ENCODE results near the gene ZNF511.

ZNF511 gene

DNA sequence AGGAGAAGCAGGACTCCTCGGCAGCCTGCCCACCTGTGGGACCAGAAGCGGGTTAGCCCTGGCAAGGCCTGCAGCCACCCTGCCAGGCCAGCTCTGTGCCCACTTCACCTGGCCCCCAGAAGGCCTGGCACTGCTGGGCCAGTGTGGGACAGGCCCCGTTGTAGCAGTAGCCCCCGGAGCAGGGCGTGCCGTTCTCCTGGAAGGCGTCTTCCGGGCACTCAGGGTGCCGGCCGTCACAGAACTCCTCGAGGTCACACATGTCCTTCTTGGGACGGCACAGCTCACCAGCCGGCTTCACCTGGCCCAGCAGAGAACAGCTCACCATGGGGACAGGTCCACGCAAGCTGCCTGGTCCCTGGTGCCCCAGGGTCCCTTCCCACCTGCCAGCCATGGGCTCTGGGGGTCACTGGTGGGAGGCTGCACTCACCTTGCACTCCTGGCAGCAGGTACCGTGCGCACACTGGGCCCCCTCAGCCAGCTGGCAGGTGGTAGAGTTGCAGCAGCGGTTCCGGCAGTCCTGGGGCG lies 37.9 kb upstream of the ZNF511 start:
- Mint-ChIP-seq H3K36me3 (peaks cover 24% of the 10 kb centered on the region), H3K27ac (no peak overlapping the region), H3K9me3 (no peaks in the 10 kb centered on the region), H3K4me1 (peaks cover 16% of the 10 kb centered on the region), H3K27me3 (no peaks in the 10 kb centered on the region), H3K4me3 (no peak overlapping the region)
- no peak for ATAC-seq

DNA sequence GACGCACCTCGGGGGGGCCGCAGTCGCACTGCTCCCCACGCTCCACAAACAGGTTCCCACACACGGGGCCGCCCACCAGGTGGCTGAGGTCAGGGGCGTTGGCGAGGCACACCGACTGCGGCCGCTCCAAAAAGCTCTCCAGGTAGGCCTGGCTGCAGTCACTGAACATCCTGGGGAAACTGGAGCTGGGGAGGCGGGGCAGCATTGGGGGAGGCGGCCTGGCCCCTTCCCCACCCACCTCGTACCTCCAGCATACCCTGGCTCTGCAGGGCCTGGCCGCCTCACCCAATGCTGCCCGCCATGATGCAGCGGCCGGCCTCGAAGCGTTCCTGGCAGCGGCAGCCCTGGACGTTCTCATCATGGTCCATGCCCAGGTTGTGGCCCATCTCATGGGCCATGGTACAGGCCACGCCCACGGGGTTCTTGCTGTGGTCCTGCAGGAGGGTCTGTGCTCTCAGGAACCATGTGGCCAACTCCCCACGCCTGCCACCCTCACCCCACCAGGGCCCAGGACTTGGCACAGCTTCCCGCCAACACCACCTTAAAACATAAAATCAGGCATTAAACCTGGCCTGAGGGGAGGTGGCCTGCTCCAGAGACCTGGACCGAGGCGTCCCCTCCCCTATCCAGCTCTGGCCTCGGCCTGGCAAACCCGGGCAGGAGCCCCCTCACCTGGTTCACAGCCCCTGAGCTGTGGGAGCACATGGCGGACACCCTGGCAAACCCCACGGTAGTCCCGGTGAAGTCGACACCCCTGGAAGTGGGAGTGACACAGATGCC lies 37.0 kb upstream of the ZNF511 start:
- Mint-ChIP-seq H3K27ac (no peak overlapping the region), H3K27me3 (no peaks in the 10 kb centered on the region), H3K36me3 (peaks cover 22% of the 10 kb centered on the region), H3K4me1 (peaks cover 20% of the 10 kb centered on the region), H3K9me3 (no peaks in the 10 kb centered on the region), H3K4me3 (no peak overlapping the region)
- ATAC-seq: no peak

DNA sequence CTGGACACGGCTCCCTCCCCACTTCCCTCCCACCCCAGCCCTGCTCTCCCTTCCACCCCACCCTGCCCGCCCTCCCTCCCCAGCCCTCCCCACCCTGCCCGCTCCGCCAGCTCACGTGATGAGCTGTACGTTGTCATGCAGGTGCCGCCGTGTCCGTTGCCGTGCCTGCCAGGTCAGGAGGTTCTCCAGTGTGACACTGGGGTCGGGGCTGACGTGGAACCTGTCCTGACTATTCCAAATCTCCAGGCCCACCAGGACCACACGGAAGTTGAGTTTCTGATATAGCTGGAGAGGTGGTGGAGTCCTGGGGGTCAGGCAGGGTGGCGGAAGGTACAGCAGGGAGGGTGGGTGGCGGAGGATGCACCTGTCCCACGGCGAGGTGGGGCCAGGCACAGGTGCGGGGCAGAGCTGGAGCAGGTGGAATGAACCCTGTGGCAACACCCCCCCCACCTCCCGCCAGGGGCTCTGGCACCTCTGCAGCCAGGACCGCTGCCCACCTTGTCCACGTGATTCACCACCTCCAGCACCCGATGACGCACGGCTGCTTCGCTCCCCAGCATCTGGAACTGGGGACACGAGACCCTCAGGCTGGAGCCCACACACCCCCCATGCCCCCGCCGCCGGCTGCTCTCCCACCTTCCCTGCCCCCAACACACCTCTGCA lies 36.3 kb upstream of the ZNF511 start:
- peaks cover 22% of the 10 kb centered on the region for H3K36me3 Mint-ChIP-seq
- no peak for ATAC-seq
- no peaks in the 10 kb centered on the region for H3K9me3 Mint-ChIP-seq
- H3K4me3 Mint-ChIP-seq: no peak overlapping the region
- H3K4me1 Mint-ChIP-seq: peaks cover 27% of the 10 kb centered on the region
- no peak overlapping the region for H3K27ac Mint-ChIP-seq
- no peaks in the 10 kb centered on the region for H3K27me3 Mint-ChIP-seq

DNA sequence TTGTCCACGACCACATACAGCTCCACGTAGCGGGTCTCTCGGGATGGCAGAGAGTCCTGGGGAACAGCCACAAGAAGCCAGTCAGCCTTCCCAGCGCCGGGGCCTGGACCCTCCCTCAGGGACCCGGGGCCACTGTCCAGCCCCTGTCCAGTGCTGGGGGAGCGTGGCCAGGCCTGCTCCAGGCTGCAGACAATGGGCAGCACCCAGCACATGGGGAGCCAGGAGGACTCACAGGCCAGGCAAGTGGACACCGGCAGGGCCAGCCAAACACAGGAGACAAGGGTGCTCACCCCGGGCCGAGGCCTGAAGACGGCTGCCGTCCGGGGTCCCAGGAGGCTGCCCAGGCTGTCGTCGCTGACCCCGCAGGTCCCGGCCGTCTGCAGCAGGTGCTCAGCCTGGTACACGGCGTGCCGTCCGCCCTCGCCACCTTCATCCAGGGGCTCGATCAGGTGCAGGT lies 35.7 kb upstream of the ZNF511 start:
- H3K4me1 Mint-ChIP-seq: peaks cover 33% of the 10 kb centered on the region
- no peak for ATAC-seq
- no peak overlapping the region for H3K4me3 Mint-ChIP-seq
- H3K27ac Mint-ChIP-seq: no peak overlapping the region
- no peaks in the 10 kb centered on the region for H3K9me3 Mint-ChIP-seq
- H3K27me3 Mint-ChIP-seq: no peaks in the 10 kb centered on the region
- peaks cover 22% of the 10 kb centered on the region for H3K36me3 Mint-ChIP-seq

DNA sequence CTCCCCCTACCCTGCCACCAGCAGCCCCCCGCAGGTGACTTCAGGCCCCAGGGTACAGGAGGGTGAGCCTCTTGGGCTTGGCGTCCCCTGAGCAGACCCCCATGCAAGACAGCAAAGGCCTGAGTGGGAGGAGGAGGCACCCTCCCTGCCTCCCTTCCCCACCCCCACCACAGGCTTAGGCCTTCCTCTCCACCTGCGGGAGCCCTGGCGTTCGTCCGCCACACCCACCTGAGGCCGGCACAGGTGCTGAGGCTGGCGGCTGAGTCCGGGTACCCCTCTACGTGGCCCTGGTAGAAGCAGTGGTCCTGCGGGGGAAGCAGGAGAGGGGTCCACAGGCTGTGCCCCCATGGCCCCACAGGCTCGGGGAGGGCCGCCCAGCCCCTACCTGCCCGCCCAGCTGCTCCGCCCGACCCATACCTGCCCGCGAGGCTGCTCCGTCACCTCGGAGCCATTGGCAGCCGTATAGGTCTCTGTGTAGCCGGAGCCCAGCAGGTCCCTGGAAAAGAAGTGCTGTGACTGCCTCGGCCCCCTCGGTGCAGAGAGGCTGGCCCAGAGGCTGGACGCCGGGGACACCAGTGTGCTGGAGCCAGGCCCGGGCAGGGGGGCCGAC lies 35.1 kb upstream of the ZNF511 start:
- H3K4me3 Mint-ChIP-seq: no peak overlapping the region
- peaks cover 40% of the 10 kb centered on the region for H3K4me1 Mint-ChIP-seq
- H3K9me3 Mint-ChIP-seq: no peaks in the 10 kb centered on the region
- peaks cover 22% of the 10 kb centered on the region for H3K36me3 Mint-ChIP-seq
- H3K27me3 Mint-ChIP-seq: no peaks in the 10 kb centered on the region
- no peak for ATAC-seq
- H3K27ac Mint-ChIP-seq: no peak overlapping the region

DNA sequence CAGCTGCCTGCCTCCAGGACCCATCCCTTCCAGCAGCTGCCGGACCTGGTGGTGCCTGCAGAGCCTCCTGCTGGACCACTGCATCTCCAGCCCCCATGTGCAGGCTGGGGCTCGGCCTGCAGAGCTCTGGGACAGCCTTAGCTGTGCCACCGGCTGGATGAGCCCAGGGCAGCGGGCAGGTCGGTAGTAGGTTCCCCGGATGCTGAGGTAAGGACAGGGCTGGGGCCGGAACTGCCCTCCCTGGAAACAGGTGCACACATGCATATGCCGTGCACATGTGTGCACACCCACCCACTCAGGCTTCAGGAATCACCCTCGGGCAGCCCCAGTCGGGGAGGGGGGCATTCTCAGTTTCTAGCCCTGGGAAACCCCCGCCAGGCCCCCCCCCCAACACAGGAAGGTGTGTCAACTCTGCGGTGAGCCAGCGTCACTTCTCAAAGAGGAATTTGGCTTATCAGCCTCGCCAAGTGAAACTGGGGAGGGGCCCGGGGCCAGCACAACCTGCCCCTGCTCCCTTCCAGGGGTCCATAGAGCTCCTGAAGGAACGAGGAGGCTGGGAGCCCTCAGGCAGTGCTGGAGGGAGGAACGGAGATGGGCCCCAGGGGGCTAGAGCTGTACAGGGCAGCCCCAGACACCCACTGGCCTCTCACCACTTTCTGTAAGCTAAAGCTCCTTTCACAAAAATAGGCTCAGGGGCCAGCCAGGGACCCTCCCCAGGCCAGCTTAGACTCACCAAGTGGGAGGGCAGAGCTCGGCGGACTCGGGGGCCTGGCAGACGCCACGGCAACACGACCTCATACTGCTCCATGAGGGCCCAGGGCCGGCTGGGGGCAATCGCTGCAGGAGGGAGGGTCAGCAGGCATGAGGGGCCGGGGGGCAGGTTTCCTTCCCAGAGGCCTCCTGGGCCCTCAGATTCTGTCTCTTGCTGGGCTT lies 33.7 kb upstream of the ZNF511 start:
- Mint-ChIP-seq H3K27ac (peak overlapping the region; percentile 80), H3K27me3 (no peaks in the 10 kb centered on the region), H3K4me3 (peak overlapping the region; percentile 86), H3K9me3 (no peaks in the 10 kb centered on the region), H3K36me3 (peaks cover 19% of the 10 kb centered on the region), H3K4me1 (peaks cover 51% of the 10 kb centered on the region)
- peak; percentile 78 for ATAC-seq

DNA sequence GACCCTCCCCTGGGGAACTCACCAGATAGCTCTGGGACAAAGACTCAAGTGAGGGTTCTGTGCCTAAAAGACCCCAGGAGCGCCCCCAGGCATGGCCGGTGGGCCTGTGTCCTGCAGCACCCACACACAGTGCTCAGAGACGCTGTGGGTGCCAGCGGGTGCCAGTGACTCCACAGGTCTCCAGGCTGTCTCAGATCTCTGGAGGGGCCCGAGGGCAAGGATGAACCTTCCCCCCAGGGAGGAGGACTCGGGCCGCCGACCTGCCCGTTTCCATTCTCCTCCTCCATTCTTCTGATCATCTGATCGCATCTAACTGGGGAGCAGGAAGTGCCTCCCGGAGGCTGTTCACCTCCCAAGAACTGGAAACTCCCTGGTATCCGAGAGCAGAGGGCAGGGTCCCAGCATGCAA lies 33.0 kb upstream of the ZNF511 start:
- ATAC-seq: peak; percentile 58
- peak overlapping the region; percentile 80 for H3K27ac Mint-ChIP-seq
- peak overlapping the region; percentile 86 for H3K4me3 Mint-ChIP-seq
- H3K36me3 Mint-ChIP-seq: peaks cover 17% of the 10 kb centered on the region
- H3K4me1 Mint-ChIP-seq: peaks cover 55% of the 10 kb centered on the region
- no peaks in the 10 kb centered on the region for H3K27me3 Mint-ChIP-seq
- no peaks in the 10 kb centered on the region for H3K9me3 Mint-ChIP-seq

DNA sequence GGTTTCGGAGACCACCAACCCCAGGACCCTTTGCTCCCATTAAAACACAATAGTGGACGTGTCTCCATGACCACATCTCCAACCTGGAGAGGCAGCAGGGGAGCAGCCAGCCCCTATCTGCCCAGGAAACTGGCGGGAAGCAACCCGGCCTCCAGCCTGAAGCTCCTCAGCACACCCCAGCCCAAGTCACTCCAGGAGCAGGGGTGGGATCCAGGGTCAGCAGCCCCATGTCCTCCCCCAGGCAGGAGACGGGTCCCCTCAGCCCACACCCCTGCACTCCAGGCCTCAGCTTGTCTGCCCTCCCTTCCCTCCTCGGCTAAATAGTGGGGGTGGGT lies 32.6 kb upstream of the ZNF511 start:
- H3K27me3 Mint-ChIP-seq: no peaks in the 10 kb centered on the region
- peak overlapping the region; percentile 80 for H3K27ac Mint-ChIP-seq
- peaks cover 55% of the 10 kb centered on the region for H3K4me1 Mint-ChIP-seq
- ATAC-seq: no peak
- peak overlapping the region; percentile 86 for H3K4me3 Mint-ChIP-seq
- no peaks in the 10 kb centered on the region for H3K9me3 Mint-ChIP-seq
- peaks cover 16% of the 10 kb centered on the region for H3K36me3 Mint-ChIP-seq

DNA sequence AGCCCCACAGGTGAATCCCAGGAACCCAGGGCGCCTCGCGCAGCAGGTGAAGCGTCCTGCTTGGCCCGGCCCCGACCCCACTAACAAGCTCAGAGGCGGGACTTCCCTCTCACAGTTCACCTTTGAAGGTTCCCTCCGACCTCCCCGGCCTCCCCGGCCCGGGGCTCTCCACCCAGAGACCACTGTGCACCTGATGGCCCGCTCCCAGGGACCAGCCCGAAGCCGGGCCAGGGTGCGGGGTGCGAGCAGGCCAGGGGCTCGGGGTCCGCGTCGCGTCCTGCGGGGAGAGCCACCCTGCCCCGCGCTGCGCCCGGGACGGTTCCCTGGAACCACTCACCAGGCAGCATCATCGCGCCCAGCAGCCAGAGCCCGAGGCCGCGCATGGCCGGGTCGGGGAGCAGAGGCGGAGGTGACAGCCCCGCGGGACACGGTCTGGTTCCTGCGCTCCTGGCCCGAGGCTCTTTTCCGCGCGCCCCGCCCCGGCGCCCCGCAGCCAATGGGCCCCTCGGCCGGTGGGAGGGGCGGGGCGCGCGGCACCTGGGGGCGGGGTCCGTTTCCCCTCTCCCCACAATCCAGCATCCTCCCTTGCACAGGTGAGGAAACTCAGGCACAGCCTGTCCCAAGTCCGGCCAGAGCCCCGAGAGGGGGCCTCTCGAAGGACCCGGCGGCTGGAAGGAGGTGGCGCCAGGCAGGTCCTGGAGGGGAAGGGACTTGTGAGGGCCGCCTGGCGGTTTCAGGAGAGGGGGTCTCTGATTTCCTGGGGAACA lies 32.1 kb upstream of the ZNF511 start, which contains the start of gene ADAM8:
ADAM8 (minus strand) TSS at position 434 of the 767 bp plus-strand sequence; CDS start at position 383, 51 bp downstream.
- peak; percentile 71 for ATAC-seq
- H3K4me3 Mint-ChIP-seq: peak within 1 kb of the TSS; percentile 86
- H3K27ac Mint-ChIP-seq: peak within 1 kb of the TSS; percentile 80
- no peaks in the 10 kb centered on the region for H3K27me3 Mint-ChIP-seq
- peaks cover 55% of the 10 kb centered on the region for H3K4me1 Mint-ChIP-seq
- no peaks in the 10 kb centered on the region for H3K9me3 Mint-ChIP-seq
- H3K36me3 Mint-ChIP-seq: peaks cover 17% of the 10 kb centered on the region

DNA sequence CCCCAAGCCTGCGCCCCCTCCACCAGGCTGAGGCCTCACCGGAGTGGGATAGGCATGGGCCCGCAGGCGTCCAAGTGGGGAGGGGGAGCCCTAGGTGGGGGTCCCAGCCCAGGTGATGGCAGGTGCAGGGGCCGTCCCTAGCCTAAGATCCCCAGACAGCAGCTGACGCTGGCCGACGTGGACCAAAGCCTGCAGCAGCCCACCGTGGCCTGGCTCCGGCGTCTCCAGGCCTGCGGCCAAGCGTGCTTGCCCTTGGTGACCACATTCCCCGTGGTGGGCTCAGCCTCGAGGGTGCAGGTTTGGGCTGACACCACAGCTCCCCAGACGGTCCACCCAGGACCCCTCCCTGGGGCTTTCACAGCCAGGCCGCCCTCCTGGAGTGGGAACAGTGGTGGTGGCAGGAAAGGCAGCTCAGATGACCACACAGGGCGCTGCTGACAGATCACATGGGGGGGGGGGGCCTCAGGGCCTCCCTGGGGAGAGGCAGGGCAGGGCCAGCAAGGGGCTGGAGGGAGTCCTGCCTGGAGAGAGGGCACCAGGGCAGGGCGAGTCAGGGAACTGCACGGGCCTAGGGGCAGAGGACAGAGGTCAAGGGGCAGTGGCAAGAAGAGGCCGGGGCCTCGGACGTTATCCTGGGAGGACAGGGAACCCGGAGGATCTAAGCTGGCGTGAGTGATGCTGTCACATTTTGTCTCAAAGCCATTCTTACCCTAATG lies 31.3 kb upstream of the ZNF511 start:
- Mint-ChIP-seq H3K4me3 (no peak overlapping the region), H3K27ac (peak overlapping the region; percentile 80), H3K36me3 (peaks cover 18% of the 10 kb centered on the region), H3K4me1 (peaks cover 55% of the 10 kb centered on the region), H3K27me3 (no peaks in the 10 kb centered on the region), H3K9me3 (no peaks in the 10 kb centered on the region)
- no peak for ATAC-seq

DNA sequence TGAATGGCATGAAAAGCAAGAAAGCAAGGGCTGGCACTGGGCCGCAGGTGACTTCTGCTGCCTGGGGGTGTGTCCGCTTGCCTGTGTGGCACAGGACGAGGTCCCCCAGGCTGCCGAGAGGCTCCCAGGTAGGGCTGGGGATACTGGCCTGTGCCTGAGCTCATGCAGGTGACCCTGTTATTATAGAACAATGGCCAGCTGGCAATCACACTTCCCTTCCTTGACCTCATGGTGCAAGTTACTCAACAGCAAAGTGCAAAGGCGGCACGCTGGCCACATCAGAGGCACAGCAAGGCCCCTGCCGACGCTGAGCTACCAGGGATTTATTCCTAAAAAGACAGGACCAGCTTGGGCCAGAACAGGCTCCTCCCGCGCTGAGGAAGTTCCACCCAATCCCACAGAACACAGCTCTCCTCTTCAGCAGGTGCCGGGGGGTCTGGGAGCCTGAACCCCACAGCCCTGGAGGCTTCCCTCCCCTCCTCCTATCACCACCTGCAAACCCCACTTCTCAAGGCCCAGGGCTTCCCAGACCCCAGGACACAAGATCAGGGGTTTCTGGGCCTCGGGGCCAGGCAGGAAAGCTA lies 30.6 kb upstream of the ZNF511 start:
- Mint-ChIP-seq H3K9me3 (no peaks in the 10 kb centered on the region), H3K36me3 (peaks cover 19% of the 10 kb centered on the region), H3K4me1 (peaks cover 55% of the 10 kb centered on the region), H3K27me3 (no peaks in the 10 kb centered on the region), H3K27ac (peak overlapping the region; percentile 80), H3K4me3 (peak overlapping the region; percentile 77)
- no peak for ATAC-seq

DNA sequence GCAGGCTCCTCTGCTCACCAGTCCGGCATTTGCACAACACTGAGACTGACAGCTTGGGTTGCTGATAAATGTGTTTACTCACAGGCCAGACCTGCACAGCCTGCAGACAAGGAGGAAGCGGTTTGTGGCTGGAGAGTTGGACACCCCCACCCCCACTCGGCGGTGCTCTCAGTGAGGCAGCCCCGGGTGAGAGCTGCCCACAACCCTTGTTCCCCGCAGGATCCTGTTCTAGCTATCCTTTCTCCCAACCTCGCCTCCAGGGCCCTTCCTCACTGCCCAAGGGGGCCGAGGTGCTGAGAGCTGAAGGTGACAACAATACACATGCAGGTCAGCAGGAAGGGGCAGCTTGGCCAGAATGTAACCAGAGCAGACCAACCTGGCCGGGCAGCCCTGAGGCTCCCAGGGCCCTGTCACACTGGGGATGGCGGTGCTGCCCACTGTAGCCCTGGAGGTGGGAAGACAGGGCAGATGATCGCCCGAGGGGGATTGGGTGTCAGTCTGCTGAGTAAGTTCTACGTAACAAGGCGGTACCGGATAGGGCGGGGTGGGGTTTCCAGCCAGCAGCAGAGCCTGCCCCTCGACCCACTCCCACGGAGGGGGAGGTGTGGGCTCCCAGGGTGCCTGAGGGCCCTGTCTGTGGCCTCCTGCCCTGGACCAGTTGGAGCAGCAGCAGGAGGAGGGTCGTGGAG lies 30.0 kb upstream of the ZNF511 start:
- ATAC-seq: peak; percentile 63
- peaks cover 55% of the 10 kb centered on the region for H3K4me1 Mint-ChIP-seq
- peak overlapping the region; percentile 77 for H3K4me3 Mint-ChIP-seq
- H3K27ac Mint-ChIP-seq: peak overlapping the region; percentile 80
- no peaks in the 10 kb centered on the region for H3K9me3 Mint-ChIP-seq
- peaks cover 25% of the 10 kb centered on the region for H3K36me3 Mint-ChIP-seq
- no peaks in the 10 kb centered on the region for H3K27me3 Mint-ChIP-seq

All from stimulated activated memory B cell treated with anti-CD40 and anti-IgM and Interleukin-4, amounts not matched to agents 10 μg/mL and 1 μg/mL and 100 μg/mL, for 72 hours (primary cell).